NK-92 treated with Interleukin-12 subunit alpha and Interleukin-12 subunit beta, amount 100 ng/mL, for 24 hours (cell line): Measurements from ENCODE around the gene ARHGAP15.

Experiments used
- DNase-seq: peaks from one replicate; lab custom pipeline; 2025; lab: John Stamatoyannopoulos, UW

ARHGAP15 gene

GRCh38 chr2:143776526-143777297 lies 647.5 kb downstream of the ARHGAP15 start:
- DNase-seq = no peak

GRCh38 chr2:143779021-143779420 lies 649.8 kb downstream of the ARHGAP15 start:
- DNase-seq = no peak

GRCh38 chr2:143786026-143786765 lies 657.0 kb downstream of the ARHGAP15 start:
- DNase-seq = no peak

GRCh38 chr2:143787674-143788073 lies 658.5 kb downstream of the ARHGAP15 start:
- no peak for DNase-seq

GRCh38 chr2:143792602-143793001 lies 663.4 kb downstream of the ARHGAP15 start:
- DNase-seq = no peak

GRCh38 chr2:143793381-143793780 lies 664.2 kb downstream of the ARHGAP15 start:
- DNase-seq = no peak

- no peak for DNase-seq
Observed at GRCh38 chr2:143796051-143796450, 666.8 kb downstream of the ARHGAP15 start.

- DNase-seq = no peak
Observed at GRCh38 chr2:143801561-143801960, 672.3 kb downstream of the ARHGAP15 start.

GRCh38 chr2:143802242-143802641 lies 673.0 kb downstream of the ARHGAP15 start:
- DNase-seq = no peak

- no peak for DNase-seq
Observed at GRCh38 chr2:143802871-143803650, 673.8 kb downstream of the ARHGAP15 start.

- DNase-seq = no peak
Observed at GRCh38 chr2:143803936-143804335, 674.7 kb downstream of the ARHGAP15 start.

GRCh38 chr2:143805666-143806065 lies 676.4 kb downstream of the ARHGAP15 start:
- DNase-seq = no peak

GRCh38 chr2:143807192-143807591 lies 678.0 kb downstream of the ARHGAP15 start:
- DNase-seq = no peak

- DNase-seq = no peak
Observed at GRCh38 chr2:143807671-143808070, 678.5 kb downstream of the ARHGAP15 start.

- DNase-seq = no peak
Observed at GRCh38 chr2:143808166-143808565, 678.9 kb downstream of the ARHGAP15 start.

- no peak for DNase-seq
Observed at GRCh38 chr2:143815082-143815481, 685.9 kb downstream of the ARHGAP15 start.

GRCh38 chr2:143816916-143817315 lies 687.7 kb downstream of the ARHGAP15 start:
- no peak for DNase-seq
